HepG2 (cell line): ENCODE results near the gene ZNF425. TPM values are rescaled to one million over a fixed set of nuclear protein-coding genes. Genes with fewer than 3 reads are reported as not detected.

Experiments
- ELF3 ChIP-seq: IDR thresholded peaks from 2 replicates; pipeline ENCODE4 v1.6.1; 2016; ENCODE audit warnings: missing genetic modification reagents, missing compliant biosample characterization
- FLYWCH1 ChIP-seq: sonication (generic); formaldehyde crosslinking; IDR thresholded peaks from 2 replicates; pipeline ENCODE4 v1.8.1; 2023; ENCODE audit warnings: mild to moderate bottlenecking, missing genetic modification reagents
- FOXK1 ChIP-seq: sonication (generic); formaldehyde crosslinking; IDR thresholded peaks from 2 replicates; pipeline ENCODE4 v1.4.0; 2020; ENCODE audit warnings: low read depth, missing genetic modification reagents, borderline replicate concordance
- FOXO4 ChIP-seq: sonication (generic); formaldehyde crosslinking; conservative IDR thresholded peaks from 2 replicates; pipeline ENCODE4 v1.8.1; 2023; ENCODE audit warnings: missing genetic modification reagents
- HDAC1 ChIP-seq: sonication (generic); formaldehyde crosslinking; IDR thresholded peaks from 2 replicates; pipeline ENCODE4 v1.5.1; 2020; ENCODE audit warnings: mild to moderate bottlenecking, missing genetic modification reagents
- HOXD1 ChIP-seq: sonication (generic); formaldehyde crosslinking; IDR thresholded peaks from 2 replicates; pipeline ENCODE4 v1.5.0; 2020; ENCODE audit warnings: missing genetic modification reagents
- MAFF ChIP-seq: IDR thresholded peaks from 2 replicates; pipeline ENCODE4 v1.6.1; 2011; ENCODE audit warnings: low read depth, low read length, improper control_type of control experiment
- MEIS1 ChIP-seq: sonication (generic); formaldehyde crosslinking; IDR thresholded peaks from 2 replicates; pipeline ENCODE4 v1.9.0; 2021; ENCODE audit warnings: mild to moderate bottlenecking, missing genetic modification reagents, moderate library complexity, borderline replicate concordance
- MTF1 ChIP-seq: sonication (generic); formaldehyde crosslinking; IDR thresholded peaks from 2 replicates; pipeline ENCODE4 v1.5.0; 2020; ENCODE audit warnings: missing genetic modification reagents
- MYNN ChIP-seq: sonication (generic); formaldehyde crosslinking; IDR thresholded peaks from 2 replicates; pipeline ENCODE4 v1.4.0; 2020; ENCODE audit warnings: mild to moderate bottlenecking, low read depth, missing genetic modification reagents
- NKX3-1 ChIP-seq: sonication (generic); formaldehyde crosslinking; IDR thresholded peaks from 2 replicates; pipeline ENCODE4 v1.5.0; 2020; ENCODE audit warnings: missing genetic modification reagents
- RAD21 ChIP-seq: fragments of 450-650 bp; formaldehyde crosslinking; IDR thresholded peaks from 2 replicates; pipeline ENCODE4 v1.5.0; 2020; ENCODE audit warnings: mild to moderate bottlenecking
- ZBTB20 ChIP-seq: sonication (generic); formaldehyde crosslinking; IDR thresholded peaks from 2 replicates; pipeline ENCODE4 v1.8.1; 2023; ENCODE audit warnings: missing genetic modification reagents, low read depth, mild to moderate bottlenecking, borderline replicate concordance
- ZNF17 ChIP-seq: sonication (generic); formaldehyde crosslinking; IDR thresholded peaks from 2 replicates; pipeline ENCODE4 v1.5.0; 2020; ENCODE audit warnings: mild to moderate bottlenecking, missing genetic modification reagents
- ZNF614 ChIP-seq: IDR thresholded peaks from 2 replicates; pipeline ENCODE4 v1.6.1; 2018; ENCODE audit warnings: missing biosample characterization, missing genetic modification reagents, inconsistent platforms, borderline replicate concordance
- ZNF660 ChIP-seq: sonication (generic); formaldehyde crosslinking; IDR thresholded peaks from 2 replicates; pipeline ENCODE4 v1.5.1; 2020; ENCODE audit warnings: mild to moderate bottlenecking, low read depth, missing genetic modification reagents, borderline replicate concordance
- ZNF883 ChIP-seq: sonication (generic); formaldehyde crosslinking; IDR thresholded peaks from 2 replicates; pipeline ENCODE4 v1.5.1; 2020; ENCODE audit warnings: mild to moderate bottlenecking, missing genetic modification reagents; ENCODE audit errors: not compliant biosample characterization
- ZXDC ChIP-seq: sonication (generic); formaldehyde crosslinking; IDR thresholded peaks from 2 replicates; pipeline ENCODE4 v1.5.0; 2020; ENCODE audit warnings: mild to moderate bottlenecking, missing genetic modification reagents
- polyA plus RNA-seq, 8 experiments: library from polyadenylated mRNA; depleted of rRNA in 3 of 8; stranded (reverse) in 7 of 8; unstranded in 1 of 8; fragments of >200 nt; fragmentation: Illumina TruSeq in 4 of 8; extraction: Trizol in 4 of 8; gene quantifications; 2 replicates each; pipeline versions ENCODE4 v1.2.1 to v1.2.3, GENCODE V29; 2011 to 2016; ENCODE audit warnings: low read depth in 4 of 8, missing spikeins in 1 of 8, mixed read lengths in 1 of 8; ENCODE audit not compliant: insufficient read depth in 1 of 8
- total RNA-seq, 5 experiments: library from RNA; depleted of rRNA; stranded (reverse); fragments of >200 nt; fragmentation: Illumina TruSeq; extraction: Trizol; gene quantifications; 2 replicates each; pipeline ENCODE4 v1.2.3, GENCODE V29; 2016; ENCODE audit warnings: low read depth in 1 of 5
- TF ChIP-seq, protein P1 (sequence below): sonication (generic); formaldehyde crosslinking; IDR thresholded peaks from 2 replicates; pipeline ENCODE4 v1.9.0; 2021; ENCODE audit warnings: missing genetic modification reagents, borderline replicate concordance
- TF ChIP-seq, protein P2 (sequence below): sonication (generic); formaldehyde crosslinking; IDR thresholded peaks from 2 replicates; pipeline ENCODE4 v1.4.0; 2020; ENCODE audit warnings: missing genetic modification reagents

Gene ZNF425
- total and polyA plus RNA-seq, 2 of the 13 experiments (the other 11 are each of a cell fraction or from before 2014, with no cell fraction given) = 0.51 to 1.1 TPM

- TF ChIP-seq, protein P1, sequence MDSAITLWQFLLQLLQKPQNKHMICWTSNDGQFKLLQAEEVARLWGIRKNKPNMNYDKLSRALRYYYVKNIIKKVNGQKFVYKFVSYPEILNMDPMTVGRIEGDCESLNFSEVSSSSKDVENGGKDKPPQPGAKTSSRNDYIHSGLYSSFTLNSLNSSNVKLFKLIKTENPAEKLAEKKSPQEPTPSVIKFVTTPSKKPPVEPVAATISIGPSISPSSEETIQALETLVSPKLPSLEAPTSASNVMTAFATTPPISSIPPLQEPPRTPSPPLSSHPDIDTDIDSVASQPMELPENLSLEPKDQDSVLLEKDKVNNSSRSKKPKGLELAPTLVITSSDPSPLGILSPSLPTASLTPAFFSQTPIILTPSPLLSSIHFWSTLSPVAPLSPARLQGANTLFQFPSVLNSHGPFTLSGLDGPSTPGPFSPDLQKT (CRISPR knock-in tag) = 0 out of 2 replicates have a peak, but pooled peaks have one; percentile 5
- TF ChIP-seq ZNF17 (no peak), ZXDC (CRISPR knock-in tag) (peak; percentile 50; the same call in 1 of the 2 replicates), MTF1 (CRISPR knock-in tag) (no peak; the same call in 1 of the 2 replicates), FOXK1 (peak; percentile 21; the same call in 1 of the 2 replicates), RAD21 (CRISPR knock-in tag) (peak; percentile 93), NKX3-1 (CRISPR knock-in tag) (peak; percentile 60), HDAC1 (peak; percentile 81), MEIS1 (CRISPR knock-in tag) (no peak; the same call in 1 of the 2 replicates), FOXO4 (CRISPR knock-in tag) (0 out of 2 replicates have a peak, but pooled peaks have one; percentile 36), ZBTB20 (CRISPR knock-in tag) (no peak; the same call in 1 of the 2 replicates), ZNF614 (CRISPR knock-in tag) (no peak), FLYWCH1 (CRISPR knock-in tag) (no peak), MYNN (CRISPR knock-in tag) (peak; percentile 46; the same call in 1 of the 2 replicates), ELF3 (CRISPR knock-in tag) (peak; percentile 48; the same call in 1 of the 2 replicates), HOXD1 (CRISPR knock-in tag) (peak; percentile 80; the same call in 1 of the 2 replicates), MAFF (no peak), ZNF883 (CRISPR knock-in tag) (peak; percentile 77), ZNF660 (no peak)
- TF ChIP-seq, protein P2, sequence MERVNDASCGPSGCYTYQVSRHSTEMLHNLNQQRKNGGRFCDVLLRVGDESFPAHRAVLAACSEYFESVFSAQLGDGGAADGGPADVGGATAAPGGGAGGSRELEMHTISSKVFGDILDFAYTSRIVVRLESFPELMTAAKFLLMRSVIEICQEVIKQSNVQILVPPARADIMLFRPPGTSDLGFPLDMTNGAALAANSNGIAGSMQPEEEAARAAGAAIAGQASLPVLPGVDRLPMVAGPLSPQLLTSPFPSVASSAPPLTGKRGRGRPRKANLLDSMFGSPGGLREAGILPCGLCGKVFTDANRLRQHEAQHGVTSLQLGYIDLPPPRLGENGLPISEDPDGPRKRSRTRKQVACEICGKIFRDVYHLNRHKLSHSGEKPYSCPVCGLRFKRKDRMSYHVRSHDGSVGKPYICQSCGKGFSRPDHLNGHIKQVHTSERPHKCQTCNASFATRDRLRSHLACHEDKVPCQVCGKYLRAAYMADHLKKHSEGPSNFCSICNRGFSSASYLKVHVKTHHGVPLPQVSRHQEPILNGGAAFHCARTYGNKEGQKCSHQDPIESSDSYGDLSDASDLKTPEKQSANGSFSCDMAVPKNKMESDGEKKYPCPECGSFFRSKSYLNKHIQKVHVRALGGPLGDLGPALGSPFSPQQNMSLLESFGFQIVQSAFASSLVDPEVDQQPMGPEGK (CRISPR knock-in tag) = peak; percentile 77
Measured at GRCh38 chr7:149090397-149091195, 35.5 kb downstream of the ZNF425 start, which contains the start of gene ZNF786 (continued).
